Ishikawa (cell line): ENCODE data around the gene MRPS22.

Source experiments
- CEBPB ChIP-seq: IDR thresholded peaks from 2 replicates; pipeline ENCODE4 v1.6.1; 2012
- CREB1 ChIP-seq: IDR thresholded peaks from 2 replicates; pipeline ENCODE4 v1.6.1; 2012; ENCODE audit warnings: low read depth
- EGR1 ChIP-seq: IDR thresholded peaks from 2 replicates; pipeline ENCODE4 v1.6.1; 2012
- EP300 ChIP-seq: IDR thresholded peaks from 2 replicates; pipeline ENCODE4 v1.6.1; 2012; ENCODE audit warnings: borderline replicate concordance
- FOXM1 ChIP-seq: IDR thresholded peaks from 2 replicates; pipeline ENCODE4 v1.6.1; 2012; ENCODE audit warnings: low read depth, borderline replicate concordance
- MAX ChIP-seq: IDR thresholded peaks from 2 replicates; pipeline ENCODE4 v1.6.1; 2012
- NFIC ChIP-seq: IDR thresholded peaks from 2 replicates; pipeline ENCODE4 v1.6.1; 2012
- RAD21 ChIP-seq: IDR thresholded peaks from 2 replicates; pipeline ENCODE4 v1.6.1; 2012; ENCODE audit warnings: low read depth
- REST ChIP-seq: IDR thresholded peaks from 2 replicates; pipeline ENCODE4 v1.6.1; 2012; ENCODE audit warnings: low read depth, mild to moderate bottlenecking
- TAF1 ChIP-seq: IDR thresholded peaks from 2 replicates; pipeline ENCODE4 v1.6.1; 2012; ENCODE audit warnings: low read depth, mild to moderate bottlenecking
- TCF12 ChIP-seq: IDR thresholded peaks from 2 replicates; pipeline ENCODE4 v1.6.1; 2012; ENCODE audit warnings: low read depth
- TEAD4 ChIP-seq: IDR thresholded peaks from 2 replicates; pipeline ENCODE4 v1.6.1; 2012
- USF1 ChIP-seq: IDR thresholded peaks from 2 replicates; pipeline ENCODE4 v1.6.1; 2012
- YY1 ChIP-seq: IDR thresholded peaks from 2 replicates; pipeline ENCODE4 v1.6.1; 2012; ENCODE audit warnings: low read depth
- ZBTB7A ChIP-seq: IDR thresholded peaks from 2 replicates; pipeline ENCODE4 v1.6.1; 2012; ENCODE audit warnings: low read depth

The MRPS22 gene

DNA sequence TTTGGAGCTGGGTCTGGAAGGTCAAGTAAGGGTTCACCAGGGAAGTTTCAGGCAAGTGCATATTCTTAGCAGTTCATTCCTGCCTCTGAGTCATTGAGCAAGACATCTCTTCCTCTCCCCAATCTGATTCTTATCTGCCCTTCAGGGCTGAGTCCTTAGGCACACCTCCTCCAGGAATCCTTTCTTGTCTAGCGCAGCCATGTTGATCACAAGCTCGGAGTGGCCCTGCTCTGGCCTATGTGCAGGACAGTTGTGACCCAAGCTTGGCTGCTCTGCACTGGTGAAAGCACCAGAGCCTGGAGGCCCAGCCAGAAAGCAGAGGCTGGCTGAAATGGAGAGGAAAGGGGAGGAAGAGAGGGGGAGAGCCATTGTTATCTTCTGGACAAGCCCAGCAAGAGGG lies 30.9 kb upstream of the MRPS22 start:
- TF ChIP-seq USF1 (no peak), EGR1 (no peak), RAD21 (no peak), CEBPB (no peak), ZBTB7A (no peak), FOXM1 (no peak)

DNA sequence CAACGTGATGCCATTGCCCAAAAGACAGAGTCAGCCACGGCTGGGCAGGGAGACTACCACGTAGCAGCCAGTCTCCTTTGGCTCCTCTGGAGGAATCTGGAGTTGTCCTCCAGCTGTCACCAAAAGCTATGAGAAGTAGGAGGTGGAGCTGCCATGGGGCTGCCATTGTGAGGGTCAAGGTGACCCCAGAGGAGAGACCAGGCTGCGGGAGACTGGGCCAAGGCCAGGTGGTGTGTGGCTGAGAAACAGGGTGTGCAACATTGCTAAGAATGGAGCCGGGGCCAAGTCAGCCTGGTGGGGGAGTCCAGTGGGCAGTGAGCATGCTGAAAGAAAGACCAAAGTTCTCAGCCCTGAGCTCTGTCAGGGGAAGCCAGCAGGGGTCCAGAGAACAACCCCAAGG lies 29.9 kb upstream of the MRPS22 start:
- no peak for TF ChIP-seq YY1
- no peak for TF ChIP-seq TCF12
- TF ChIP-seq FOXM1, result no peak
- no peak for TF ChIP-seq TAF1
- TF ChIP-seq ZBTB7A, result no peak
- no peak for TF ChIP-seq CEBPB
- TF ChIP-seq CREB1, result no peak
- no peak for TF ChIP-seq EGR1
- TF ChIP-seq TEAD4, result no peak
- no peak for TF ChIP-seq USF1
- no peak for TF ChIP-seq REST
- TF ChIP-seq NFIC, result no peak
- TF ChIP-seq RAD21, result no peak
- TF ChIP-seq MAX, result no peak

DNA sequence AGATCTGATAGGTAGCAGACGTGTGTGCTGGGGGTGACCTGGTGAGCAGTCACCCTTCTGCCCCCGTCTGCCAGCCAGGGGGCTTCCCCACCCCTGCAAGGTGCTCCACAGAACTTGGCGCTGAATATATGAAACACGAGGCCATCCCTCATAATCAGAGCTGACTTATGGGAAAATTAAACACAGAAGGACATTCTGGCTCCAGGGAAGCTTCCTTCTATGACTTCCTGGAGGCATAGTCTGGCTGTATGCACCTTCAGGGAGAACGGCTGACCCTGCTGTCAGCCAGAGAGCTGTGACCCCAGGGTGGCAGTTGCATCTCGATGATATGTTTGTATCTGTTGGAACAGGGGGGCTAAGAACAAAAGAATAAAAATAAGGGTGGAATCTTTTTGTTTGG lies 26.6 kb upstream of the MRPS22 start:
- TF ChIP-seq EP300, result no peak
- no peak for TF ChIP-seq TEAD4
- TF ChIP-seq CEBPB, result no peak
- TF ChIP-seq CREB1, result no peak
- TF ChIP-seq MAX, result no peak
- no peak for TF ChIP-seq REST
- no peak for TF ChIP-seq YY1
- TF ChIP-seq TCF12, result no peak
- no peak for TF ChIP-seq NFIC

DNA sequence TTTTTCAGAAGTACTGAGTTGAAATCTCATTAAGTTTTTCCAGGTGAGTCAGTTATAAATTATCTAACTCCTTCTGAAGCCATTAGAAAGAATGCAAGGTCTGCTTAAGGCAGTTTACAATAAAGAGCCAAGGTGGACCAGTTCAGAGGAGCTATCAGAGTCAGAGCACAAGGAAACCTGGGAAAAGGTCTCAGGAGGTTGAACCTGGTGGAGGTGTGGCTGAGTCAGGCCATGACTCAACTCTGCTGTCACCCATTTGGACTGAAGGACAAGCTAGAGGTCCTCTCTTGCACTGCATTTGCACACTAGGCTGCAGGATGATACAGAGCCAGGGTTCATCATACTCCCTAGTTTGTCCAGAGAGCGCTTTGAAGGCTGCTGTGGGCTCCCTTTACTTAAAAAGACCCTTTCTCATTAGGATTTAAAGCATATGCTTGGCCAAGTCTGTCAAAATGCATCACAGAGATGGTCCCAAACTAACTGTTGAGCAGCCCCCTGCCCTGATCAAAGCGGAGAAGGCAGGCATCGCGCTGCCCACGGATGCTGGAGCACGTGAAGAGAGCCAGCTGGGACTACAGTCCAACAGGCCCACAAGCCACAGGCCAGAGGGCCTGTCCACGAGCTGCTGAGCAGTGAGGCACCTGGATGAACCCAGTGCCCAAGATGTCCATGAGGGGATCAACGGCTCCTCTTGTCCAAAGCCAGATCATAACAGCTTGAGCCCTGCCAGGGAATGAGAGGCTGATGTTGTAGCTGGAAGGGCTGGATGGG lies 26.0 kb upstream of the MRPS22 start:
- no peak for TF ChIP-seq RAD21
- TF ChIP-seq REST, result no peak
- no peak for TF ChIP-seq ZBTB7A
- no peak for TF ChIP-seq TEAD4
- TF ChIP-seq MAX, result no peak
- no peak for TF ChIP-seq CREB1
- no peak for TF ChIP-seq FOXM1
- no peak for TF ChIP-seq CEBPB
- TF ChIP-seq USF1, result no peak
- no peak for TF ChIP-seq YY1
- no peak for TF ChIP-seq TAF1
- no peak for TF ChIP-seq NFIC
- no peak for TF ChIP-seq EGR1
- no peak for TF ChIP-seq EP300
- TF ChIP-seq TCF12, result no peak
